KOPT-K1 (cell line): ENCODE results near the gene CCDC191.

ENCODE experiments used
- H3K27ac ChIP-seq: fragments of 200-600 bp; sonication (generic); 2 replicates; pipeline ENCODE4 v1.5.1; 2016; ENCODE audit warnings: antibody characterized with exemption, mild to moderate bottlenecking, low read depth, low read length; ENCODE audit not compliant: poor library complexity, severe bottlenecking
- H3K36me3 ChIP-seq: fragments of 200-600 bp; sonication (generic); 2 replicates; pipeline ENCODE4 v1.5.1; 2017; ENCODE audit warnings: antibody characterized with exemption, mild to moderate bottlenecking, low read length, moderate library complexity; ENCODE audit not compliant: insufficient read depth
- H3K9me3 ChIP-seq: fragments of 200-600 bp; sonication (generic); 2 replicates; pipeline ENCODE4 v1.5.1; 2017; ENCODE audit warnings: antibody characterized with exemption, low read length, mild to moderate bottlenecking; ENCODE audit not compliant: insufficient read depth, poor library complexity, severe bottlenecking

The CCDC191 gene

DNA sequence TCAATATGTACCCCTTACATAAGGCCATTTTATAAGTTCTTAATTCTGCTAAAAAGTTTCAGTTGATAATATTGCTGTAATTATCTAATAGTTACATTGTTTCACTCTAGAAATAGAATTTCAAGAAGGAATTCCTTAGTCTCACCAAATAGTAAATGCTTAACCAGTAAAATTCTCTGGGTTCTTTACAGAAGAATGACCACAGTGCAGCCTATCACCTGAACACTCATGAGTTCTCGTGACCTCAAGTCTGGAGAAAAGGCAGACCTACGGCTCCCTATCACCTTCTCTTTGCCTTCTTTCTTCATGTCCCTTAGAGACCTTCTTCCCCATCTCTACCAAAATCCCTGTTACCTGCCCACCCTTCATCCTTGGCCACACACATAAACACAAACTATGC is 30.9 kb downstream of the CCDC191 start:
- no peak overlapping the region for H3K27ac ChIP-seq
- H3K36me3 ChIP-seq = no peaks in the 10 kb centered on the region
- no peaks in the 10 kb centered on the region for H3K9me3 ChIP-seq

DNA sequence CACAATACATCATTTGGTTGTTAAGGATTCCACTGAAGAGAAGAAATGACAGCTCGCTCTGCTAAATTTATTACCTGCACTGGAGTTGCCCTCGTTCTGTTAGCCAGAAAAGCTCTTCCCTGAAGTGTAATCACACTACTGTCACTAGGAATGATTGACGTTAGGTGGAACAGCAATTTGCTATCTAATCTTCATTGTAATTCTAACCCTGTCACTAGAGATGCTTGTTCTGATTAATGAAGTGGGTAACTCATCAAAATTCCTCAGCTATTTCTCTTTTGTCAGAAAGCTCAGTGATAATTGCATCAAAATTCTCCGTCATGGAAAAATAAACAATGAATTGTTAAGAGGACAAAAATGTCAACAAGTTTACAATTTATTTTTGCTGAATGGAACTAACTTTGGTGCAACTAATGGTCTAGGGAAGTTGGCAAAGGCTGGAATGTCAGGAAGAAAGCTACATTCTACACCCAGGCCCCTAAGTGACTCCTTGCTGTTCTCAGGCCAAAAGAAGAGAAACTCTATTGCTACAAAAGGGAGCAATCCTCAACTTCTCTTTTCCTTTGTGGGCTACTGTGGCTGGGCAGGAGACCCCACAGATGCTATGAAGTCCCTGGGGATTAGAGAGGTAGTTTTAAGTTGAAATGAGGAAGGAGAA is 34.1 kb downstream of the CCDC191 start:
- no peak overlapping the region for H3K27ac ChIP-seq
- no peaks in the 10 kb centered on the region for H3K9me3 ChIP-seq
- H3K36me3 ChIP-seq = no peaks in the 10 kb centered on the region

DNA sequence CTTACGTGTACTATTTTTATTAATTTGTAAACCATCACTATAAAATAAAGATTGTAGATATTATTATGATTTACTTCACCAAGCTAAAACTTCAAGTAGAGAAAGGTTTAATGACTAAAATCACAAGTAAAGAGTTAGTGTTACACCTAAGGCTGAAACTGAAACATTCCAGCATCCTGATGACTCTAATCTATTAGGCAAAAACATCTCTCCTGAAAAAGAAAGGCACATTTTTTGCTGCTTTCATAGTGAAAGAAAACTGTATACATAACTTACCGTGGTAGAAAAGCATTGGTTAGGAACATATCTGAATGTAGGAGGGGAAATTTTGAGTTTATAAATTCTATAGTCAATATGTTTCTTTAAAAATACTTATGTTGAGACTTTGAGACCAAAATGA is 35.4 kb downstream of the CCDC191 start:
- Histone ChIP-seq H3K27ac (no peak overlapping the region), H3K36me3 (no peaks in the 10 kb centered on the region)

DNA sequence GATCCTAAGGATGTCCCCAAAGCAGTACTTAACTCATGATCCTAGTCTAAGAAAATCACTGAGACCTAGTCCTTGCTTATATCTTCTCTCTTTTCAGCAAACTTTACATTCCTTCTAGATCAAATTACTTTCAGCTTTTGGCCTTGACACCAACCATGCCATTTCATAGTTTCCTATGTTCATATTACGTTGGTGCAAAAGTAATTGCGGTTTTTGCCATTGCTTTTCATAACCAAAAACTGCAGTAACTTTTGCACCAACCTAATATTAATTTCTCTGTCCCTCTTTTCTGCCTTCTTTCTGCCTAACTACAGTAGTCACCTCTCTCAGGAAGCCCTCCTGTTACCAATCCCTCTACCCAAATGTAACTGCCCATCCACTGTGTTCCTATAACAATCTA is 36.8 kb downstream of the CCDC191 start:
- H3K36me3 ChIP-seq = no peaks in the 10 kb centered on the region
- H3K9me3 ChIP-seq = no peaks in the 10 kb centered on the region
- H3K27ac ChIP-seq = no peak overlapping the region

More for the DNA sequence above, 35.4 kb downstream of the CCDC191 start:
- no peaks in the 10 kb centered on the region for H3K9me3 ChIP-seq

DNA sequence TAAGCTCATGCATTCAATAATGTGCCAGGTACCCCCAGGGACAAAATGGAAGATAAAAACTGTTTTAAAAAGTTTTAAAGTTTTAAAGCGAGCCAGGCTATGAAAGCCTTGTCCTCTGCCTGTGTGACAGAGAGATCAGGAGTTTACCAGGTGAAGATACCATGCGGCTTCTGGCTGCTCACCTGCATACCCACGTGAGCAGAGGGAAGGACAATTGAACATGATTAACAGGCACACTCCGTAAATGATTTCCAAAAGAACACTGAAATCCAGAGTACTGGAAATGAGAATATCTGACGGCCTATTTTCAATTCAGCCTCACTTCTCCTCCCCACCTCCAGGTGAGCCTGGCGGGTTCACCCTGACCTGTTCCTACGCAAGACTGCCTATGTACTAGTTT is 42.1 kb downstream of the CCDC191 start:
- Histone ChIP-seq H3K9me3 (no peaks in the 10 kb centered on the region), H3K27ac (no peak overlapping the region), H3K36me3 (no peaks in the 10 kb centered on the region)

DNA sequence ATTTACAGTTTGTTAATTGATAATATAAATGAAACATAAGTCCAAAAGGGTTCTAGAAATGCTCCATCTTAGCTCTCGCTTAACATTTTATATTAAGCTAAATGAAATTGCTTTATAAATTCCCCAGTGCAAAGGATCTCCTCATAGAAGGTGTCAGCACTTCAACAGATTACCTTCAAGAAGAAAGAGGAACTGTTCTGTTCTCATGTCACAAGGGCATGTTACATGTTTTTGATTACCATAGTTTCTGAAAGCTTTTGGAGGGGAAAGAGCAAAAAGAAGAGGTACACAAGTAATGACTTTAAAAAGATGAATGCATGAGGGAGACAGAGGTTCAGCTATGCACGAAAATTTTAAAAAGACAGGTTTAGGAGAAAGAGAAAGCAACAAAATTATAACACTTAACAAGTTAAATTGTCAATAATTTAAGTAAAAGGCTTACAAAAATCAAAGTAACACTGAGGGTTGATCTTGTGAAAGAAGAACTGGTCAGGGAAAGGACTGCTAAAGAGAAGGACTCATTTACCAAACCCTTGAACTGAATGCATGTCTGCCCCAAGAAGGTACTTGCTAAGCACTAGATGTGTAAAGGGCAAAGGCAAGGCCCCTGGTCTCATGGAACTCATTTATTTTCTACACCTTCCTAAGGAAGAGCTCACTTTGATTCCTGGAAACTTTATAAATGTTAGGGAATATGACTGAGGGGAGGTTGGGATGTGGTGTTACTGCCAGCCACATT is 45.1 kb downstream of the CCDC191 start:
- Histone ChIP-seq H3K9me3 (peaks cover under 1% of the 10 kb centered on the region), H3K27ac (no peak overlapping the region), H3K36me3 (no peaks in the 10 kb centered on the region)

DNA sequence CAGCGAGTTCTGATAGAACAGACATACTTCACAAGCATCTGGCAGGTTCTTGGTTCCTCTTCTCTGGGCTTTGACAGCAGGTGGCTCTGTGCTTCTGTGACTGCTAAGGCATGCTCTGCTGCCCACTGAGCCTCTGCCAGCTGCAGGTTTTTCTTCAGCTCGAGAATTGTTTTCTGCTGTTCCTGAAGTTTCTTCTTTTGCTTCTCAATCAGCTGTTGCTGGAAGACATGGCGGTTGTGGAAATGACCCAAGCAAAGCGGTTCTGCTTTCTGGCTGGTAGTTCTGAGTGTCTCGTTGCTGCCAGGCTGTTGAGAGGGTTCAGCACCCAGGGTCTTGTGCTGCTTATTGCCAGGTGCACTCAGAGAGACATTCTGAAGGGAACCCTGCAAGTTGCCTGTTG is 50.8 kb downstream of the CCDC191 start:
- Histone ChIP-seq H3K9me3 (peaks cover 11% of the 10 kb centered on the region), H3K27ac (no peak overlapping the region), H3K36me3 (no peaks in the 10 kb centered on the region)

DNA sequence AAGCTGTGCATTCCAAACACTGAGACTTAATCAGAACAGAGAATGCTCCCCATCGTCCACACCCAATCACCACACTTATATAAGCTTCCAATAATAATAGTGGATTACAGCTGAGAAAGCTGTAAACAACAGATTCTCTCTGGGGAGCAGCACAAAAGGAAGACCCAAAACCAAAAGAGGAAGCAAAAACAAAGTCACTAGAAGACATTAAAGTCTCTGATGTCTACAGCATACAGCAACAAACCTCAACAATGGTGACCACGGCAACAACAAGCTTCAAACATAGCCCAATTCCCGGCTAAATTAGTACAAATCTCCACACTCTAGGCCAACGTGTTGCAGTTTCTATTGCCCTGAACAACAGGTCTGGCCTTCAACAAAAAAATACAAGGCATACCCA is 70.8 kb downstream of the CCDC191 start:
- H3K9me3 ChIP-seq = no peaks in the 10 kb centered on the region
- H3K27ac ChIP-seq = no peak overlapping the region
- no peaks in the 10 kb centered on the region for H3K36me3 ChIP-seq

DNA sequence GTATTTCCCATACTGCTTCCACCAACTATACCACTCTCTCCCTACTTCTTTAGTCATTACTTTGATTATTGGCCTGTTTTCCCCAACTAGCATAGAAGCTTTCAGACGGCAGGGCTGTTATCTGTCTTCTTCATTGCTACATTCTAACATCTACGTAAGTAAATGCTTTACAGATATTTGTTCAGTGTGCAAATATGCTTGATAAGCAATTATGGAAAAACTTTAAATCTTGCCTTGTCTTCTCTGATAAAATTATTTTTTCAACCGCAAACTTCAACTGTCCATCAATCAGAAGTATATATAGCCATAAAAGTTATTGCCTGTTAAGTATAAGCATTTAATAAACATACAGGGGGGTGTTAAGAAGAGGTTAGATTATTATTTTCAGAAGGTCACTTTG is 72.8 kb downstream of the CCDC191 start:
- no peaks in the 10 kb centered on the region for H3K36me3 ChIP-seq
- H3K9me3 ChIP-seq = no peaks in the 10 kb centered on the region
- no peak overlapping the region for H3K27ac ChIP-seq

DNA sequence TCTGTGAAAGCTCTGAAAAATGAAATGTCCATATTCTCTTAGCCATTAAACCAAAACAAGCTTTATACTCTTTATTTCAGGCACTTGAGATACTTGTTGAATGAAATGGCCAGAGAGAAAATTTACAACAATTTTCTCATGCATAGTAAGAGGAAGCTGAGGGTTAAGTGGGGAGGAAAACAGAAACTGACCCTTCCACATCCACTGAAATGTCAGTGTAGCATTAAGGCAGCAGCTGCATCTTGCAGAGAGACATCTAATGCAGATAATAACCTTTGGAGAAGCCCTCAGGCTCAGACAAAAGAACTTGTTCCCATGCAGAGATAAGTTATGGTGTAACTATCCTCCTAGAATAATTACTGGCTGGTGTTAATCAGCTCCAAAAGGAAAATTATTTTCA is 74.5 kb downstream of the CCDC191 start:
- no peaks in the 10 kb centered on the region for H3K9me3 ChIP-seq

DNA sequence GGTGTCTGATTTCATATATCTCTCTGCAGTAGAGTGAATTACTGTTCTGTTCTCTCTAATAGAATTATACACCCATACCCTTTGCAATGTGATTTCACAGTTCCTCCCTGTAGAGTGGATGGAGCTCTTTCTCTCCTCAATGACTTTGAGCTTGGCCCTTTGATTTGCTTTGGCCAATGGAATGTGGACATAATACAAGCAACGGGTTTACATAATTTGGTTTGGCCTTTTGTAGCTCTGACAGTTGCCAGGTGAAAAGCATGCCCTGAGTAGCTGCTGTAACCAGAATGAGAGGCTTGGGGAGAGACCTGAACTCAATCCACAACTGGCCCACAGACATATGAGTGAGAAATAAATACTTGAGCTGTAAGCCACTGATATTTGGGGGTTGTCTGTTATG is 76.4 kb downstream of the CCDC191 start:
- no peaks in the 10 kb centered on the region for H3K9me3 ChIP-seq
- H3K36me3 ChIP-seq = no peaks in the 10 kb centered on the region
- no peak overlapping the region for H3K27ac ChIP-seq

More for the DNA sequence above, 74.5 kb downstream of the CCDC191 start:
- Histone ChIP-seq H3K27ac (no peak overlapping the region), H3K36me3 (no peaks in the 10 kb centered on the region)

DNA sequence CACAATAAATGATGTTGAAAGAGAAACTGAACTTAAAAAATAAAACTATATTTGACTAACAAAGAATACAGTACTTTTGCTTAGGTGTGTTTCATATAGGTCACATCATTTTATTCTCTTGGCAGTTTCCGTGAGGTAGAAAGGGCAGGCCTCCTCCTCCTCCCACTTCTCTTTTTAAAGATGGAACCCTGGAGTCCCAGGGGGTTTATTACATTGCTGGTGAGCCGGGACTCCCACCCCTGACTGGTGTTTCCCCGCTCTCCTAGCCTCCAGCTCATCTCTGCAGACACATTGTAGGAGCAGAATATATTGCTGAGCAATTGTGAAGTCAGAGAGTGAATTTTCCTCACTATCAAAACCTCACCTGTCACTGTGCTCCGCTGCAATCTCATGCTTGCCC is 78.5 kb downstream of the CCDC191 start:
- H3K9me3 ChIP-seq = peaks cover 17% of the 10 kb centered on the region
- no peaks in the 10 kb centered on the region for H3K36me3 ChIP-seq
- H3K27ac ChIP-seq = no peak overlapping the region

DNA sequence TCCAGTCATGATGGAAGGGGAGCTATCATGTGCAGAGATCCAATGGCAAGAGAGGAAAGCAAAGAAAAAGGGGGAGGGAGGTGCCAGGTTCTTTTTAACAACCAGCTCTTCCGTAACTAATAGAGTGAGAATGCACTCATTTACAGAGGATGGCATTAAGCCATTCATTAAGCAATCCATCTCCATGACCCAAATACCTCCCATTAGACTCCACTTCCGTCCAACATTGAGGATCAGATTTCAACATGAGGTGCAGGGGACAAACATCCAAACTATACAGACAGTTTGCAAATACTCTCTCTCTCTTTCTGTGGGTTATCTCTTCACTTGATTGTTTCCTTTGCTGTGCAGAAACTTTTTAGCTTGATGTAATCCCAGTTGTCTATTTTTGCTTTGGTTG is 87.3 kb downstream of the CCDC191 start:
- Histone ChIP-seq H3K36me3 (no peaks in the 10 kb centered on the region), H3K27ac (no peak overlapping the region), H3K9me3 (peaks cover 11% of the 10 kb centered on the region)

DNA sequence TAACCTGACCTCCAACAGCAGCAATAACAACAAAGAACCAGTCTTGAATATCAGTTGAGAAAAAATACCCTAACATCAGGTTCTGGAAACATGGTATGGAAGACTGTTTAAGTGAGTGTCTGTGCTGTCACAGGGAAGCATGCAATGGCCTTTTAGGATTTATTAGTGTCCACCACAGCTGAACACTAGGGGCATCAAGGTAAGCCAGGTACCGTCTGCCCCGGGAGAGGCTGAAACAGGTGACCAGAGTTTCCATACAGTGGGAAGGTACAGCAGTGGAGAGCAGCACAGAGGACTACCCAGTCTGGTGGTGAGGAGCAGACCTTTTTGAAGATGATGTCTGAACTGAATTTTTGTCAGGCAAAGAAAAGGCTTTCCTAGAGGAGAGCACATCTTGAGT is 90.2 kb downstream of the CCDC191 start:
- Histone ChIP-seq H3K27ac (no peak overlapping the region), H3K36me3 (no peaks in the 10 kb centered on the region), H3K9me3 (no peaks in the 10 kb centered on the region)

DNA sequence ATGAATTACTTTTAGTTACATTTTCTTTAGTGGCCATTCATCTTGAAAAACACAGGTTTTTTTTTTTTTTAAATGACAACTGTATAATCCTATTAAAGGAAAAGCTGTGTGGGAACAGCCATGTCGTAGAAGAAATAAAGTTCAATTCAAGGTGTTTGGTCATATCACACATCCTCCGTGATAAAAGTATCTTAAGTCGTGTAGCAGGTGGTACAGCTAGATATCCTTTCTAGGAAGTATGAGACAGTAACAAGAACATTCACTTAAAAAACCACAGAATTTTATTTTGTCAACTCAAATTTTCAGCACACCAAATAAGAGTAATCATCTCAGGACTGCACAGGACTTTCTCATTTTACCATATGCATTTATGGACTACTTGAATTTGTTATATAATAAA is 92.4 kb downstream of the CCDC191 start:
- Histone ChIP-seq H3K36me3 (no peaks in the 10 kb centered on the region), H3K9me3 (no peaks in the 10 kb centered on the region), H3K27ac (peak overlapping the region; percentile 16)

DNA sequence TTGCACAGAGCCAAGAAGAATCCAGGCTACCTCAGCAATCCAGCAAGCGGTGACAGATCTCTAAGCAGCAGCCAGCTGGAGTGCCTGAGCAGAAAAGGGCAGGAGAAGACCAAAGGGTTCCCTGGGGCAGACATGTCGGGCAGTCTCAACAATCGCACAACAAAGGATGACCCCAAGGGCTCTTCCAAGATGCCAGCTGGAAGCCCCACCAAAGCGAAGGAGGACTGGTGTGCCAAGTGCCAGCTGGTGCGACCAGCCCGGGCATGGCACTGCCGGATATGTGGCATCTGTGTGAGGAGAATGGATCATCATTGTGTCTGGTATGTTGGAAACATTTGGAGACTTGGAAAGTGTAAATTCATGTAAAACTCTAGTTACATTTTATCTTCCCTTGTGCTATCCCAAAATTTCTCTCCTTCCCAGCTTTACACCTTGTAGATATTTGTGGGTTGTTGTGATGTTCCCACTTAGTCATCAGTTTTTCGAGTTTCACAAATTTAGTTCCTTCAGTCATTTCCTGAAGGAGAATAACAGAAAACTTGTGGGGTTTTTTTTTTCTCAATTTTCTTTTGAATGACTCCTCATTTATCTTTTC is 102.1 kb downstream of the CCDC191 start:
- Histone ChIP-seq H3K36me3 (no peaks in the 10 kb centered on the region), H3K27ac (no peak overlapping the region), H3K9me3 (no peaks in the 10 kb centered on the region)
